Kidney tubule cell (primary cell): ENCODE measurements around the gene TMEM163.
"Not testable (repeated sequence)": the region's sequence is repeated elsewhere in the genome, so short reads cannot be mapped to it uniquely, and the experiment has no call there.

Source experiments
- DNase-seq: peaks from one replicate; pipeline ENCODE4 v3.0.0-alpha.2; 2018; ENCODE audit warnings: low spot score

The TMEM163 gene

GRCh38 chr2:134490559-134490958 is 228.2 kb downstream of the TMEM163 start:
- DNase-seq = no peak

GRCh38 chr2:134489732-134490384 is 228.9 kb downstream of the TMEM163 start:
- no peak for DNase-seq

- DNase-seq = no peak
Observed at GRCh38 chr2:134482766-134483340, 235.9 kb downstream of the TMEM163 start.

GRCh38 chr2:134482131-134482723 is 236.6 kb downstream of the TMEM163 start:
- no peak for DNase-seq

- DNase-seq = no peak
Observed at GRCh38 chr2:134479696-134480330, 239.0 kb downstream of the TMEM163 start.

GRCh38 chr2:134476982-134477381 is 241.8 kb downstream of the TMEM163 start:
- DNase-seq = not testable (repeated sequence)

- DNase-seq = no peak
Observed at GRCh38 chr2:134470561-134471168, 248.1 kb downstream of the TMEM163 start.

GRCh38 chr2:134469516-134470115 is 249.2 kb downstream of the TMEM163 start:
- DNase-seq = no peak

GRCh38 chr2:134468776-134469175 is 250.0 kb downstream of the TMEM163 start:
- DNase-seq = no peak

- no peak for DNase-seq
Observed at GRCh38 chr2:134468164-134468563, 250.6 kb downstream of the TMEM163 start.

- DNase-seq = peak; percentile 55
Observed at GRCh38 chr2:134466141-134466540, 252.7 kb downstream of the TMEM163 start.

- DNase-seq = no peak
Observed at GRCh38 chr2:134465228-134466105, 253.3 kb downstream of the TMEM163 start.

- no peak for DNase-seq
Observed at GRCh38 chr2:134463699-134464022, 255.1 kb downstream of the TMEM163 start.

GRCh38 chr2:134462791-134463698 is 255.8 kb downstream of the TMEM163 start:
- no peak for DNase-seq

GRCh38 chr2:134462275-134462674 is 256.5 kb downstream of the TMEM163 start:
- no peak for DNase-seq

GRCh38 chr2:134461511-134461910 is 257.3 kb downstream of the TMEM163 start:
- peak; percentile 76 for DNase-seq

GRCh38 chr2:134460583-134460998 is 258.2 kb downstream of the TMEM163 start:
- peak; percentile 74 for DNase-seq

- no peak for DNase-seq
Observed at GRCh38 chr2:134459706-134460406, 258.9 kb downstream of the TMEM163 start.

GRCh38 chr2:134458950-134459349 is 259.9 kb downstream of the TMEM163 start:
- no peak for DNase-seq

- DNase-seq = no peak
Observed at GRCh38 chr2:134458473-134458853, 260.3 kb downstream of the TMEM163 start.
